Osteoblast (primary cell): ENCODE measurements around the gene PLXNB2. TPM values are rescaled to one million over a fixed set of nuclear protein-coding genes. Genes with fewer than 3 reads are reported as not detected.

Source experiments
- DNase-seq: peaks from one replicate; pipeline ENCODE4 v3.0.0; 2011; ENCODE audit warnings: low spot score, mixed read lengths; ENCODE audit not compliant: insufficient read length; ENCODE audit errors: missing footprints
- H2AFZ ChIP-seq: 2 replicates; pipeline ENCODE4 v1.6.0; 2011; ENCODE audit warnings: mild to moderate bottlenecking, low read length
- H3K27ac ChIP-seq: 2 replicates; pipeline ENCODE4 v1.5.1; 2011; ENCODE audit warnings: mild to moderate bottlenecking, low read depth, low read length, moderate library complexity
- H3K27me3 ChIP-seq: 2 replicates; pipeline ENCODE4 v1.6.0; 2012; ENCODE audit warnings: mild to moderate bottlenecking, control low read depth, inconsistent platforms, low read length, moderate library complexity; ENCODE audit not compliant: insufficient read depth
- H3K36me3 ChIP-seq: 2 replicates; pipeline ENCODE4 v1.5.1; 2011; ENCODE audit warnings: mild to moderate bottlenecking, low read length, control low read depth, moderate library complexity; ENCODE audit not compliant: insufficient read depth
- H3K4me1 ChIP-seq: 2 replicates; pipeline ENCODE4 v1.5.1; 2011; ENCODE audit warnings: mild to moderate bottlenecking, low read length, control low read depth, moderate library complexity; ENCODE audit not compliant: insufficient read depth
- H3K4me2 ChIP-seq: 2 replicates; pipeline ENCODE4 v1.6.0; 2011; ENCODE audit warnings: mild to moderate bottlenecking, low read length; ENCODE audit not compliant: insufficient read depth
- H3K4me3 ChIP-seq: fragments of 200-600 bp; sonication (generic); 3 replicates; pipeline ENCODE4 v1.5.1; 2012; ENCODE audit warnings: mild to moderate bottlenecking, low read length, inconsistent platforms; ENCODE audit not compliant: insufficient read depth
- H3K79me2 ChIP-seq: 2 replicates; pipeline ENCODE4 v1.6.0; 2012; ENCODE audit warnings: mild to moderate bottlenecking, low read length, control low read depth, inconsistent platforms; ENCODE audit not compliant: insufficient read depth
- H3K9me3 ChIP-seq: 2 replicates; pipeline ENCODE4 v1.5.1; 2011; ENCODE audit warnings: low read depth, low read length, control low read depth
- H4K20me1 ChIP-seq: 2 replicates; pipeline ENCODE4 v1.6.0; 2012; ENCODE audit warnings: mild to moderate bottlenecking, low read length, control low read depth; ENCODE audit not compliant: insufficient read depth
- total RNA-seq: library from RNA; depleted of rRNA; stranded (reverse); fragments of >200 nt; gene quantifications from 2 replicates; pipeline ENCODE4 v1.2.3, GENCODE V29; 2012
- TF ChIP-seq, protein P1 (sequence below): IDR thresholded peaks from 2 replicates; pipeline ENCODE4 v1.5.1; 2011; ENCODE audit warnings: mild to moderate bottlenecking, low read depth, low read length, moderate library complexity; ENCODE audit errors: extremely low read depth

The PLXNB2 gene
- total RNA-seq, 1 donor: 209 TPM

- Histone ChIP-seq H3K79me2 (peaks cover 40% of the 10 kb centered on the region), H2AFZ (no peak overlapping the region), H3K4me1 (no peaks in the 10 kb centered on the region), H3K4me2 (no peak overlapping the region), H4K20me1 (peaks cover 29% of the 10 kb centered on the region), H3K27me3 (no peaks in the 10 kb centered on the region), H3K27ac (no peak overlapping the region), H3K4me3 (no peak overlapping the region), H3K36me3 (peaks cover 15% of the 10 kb centered on the region), H3K9me3 (no peaks in the 10 kb centered on the region)
- TF ChIP-seq, protein P1, sequence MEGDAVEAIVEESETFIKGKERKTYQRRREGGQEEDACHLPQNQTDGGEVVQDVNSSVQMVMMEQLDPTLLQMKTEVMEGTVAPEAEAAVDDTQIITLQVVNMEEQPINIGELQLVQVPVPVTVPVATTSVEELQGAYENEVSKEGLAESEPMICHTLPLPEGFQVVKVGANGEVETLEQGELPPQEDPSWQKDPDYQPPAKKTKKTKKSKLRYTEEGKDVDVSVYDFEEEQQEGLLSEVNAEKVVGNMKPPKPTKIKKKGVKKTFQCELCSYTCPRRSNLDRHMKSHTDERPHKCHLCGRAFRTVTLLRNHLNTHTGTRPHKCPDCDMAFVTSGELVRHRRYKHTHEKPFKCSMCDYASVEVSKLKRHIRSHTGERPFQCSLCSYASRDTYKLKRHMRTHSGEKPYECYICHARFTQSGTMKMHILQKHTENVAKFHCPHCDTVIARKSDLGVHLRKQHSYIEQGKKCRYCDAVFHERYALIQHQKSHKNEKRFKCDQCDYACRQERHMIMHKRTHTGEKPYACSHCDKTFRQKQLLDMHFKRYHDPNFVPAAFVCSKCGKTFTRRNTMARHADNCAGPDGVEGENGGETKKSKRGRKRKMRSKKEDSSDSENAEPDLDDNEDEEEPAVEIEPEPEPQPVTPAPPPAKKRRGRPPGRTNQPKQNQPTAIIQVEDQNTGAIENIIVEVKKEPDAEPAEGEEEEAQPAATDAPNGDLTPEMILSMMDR: no peak
- peak; percentile 79 for DNase-seq
These were observed 74.8 kb downstream of the PLXNB2 start for GRCh38 chr22:50232481-50233151.

DNA sequence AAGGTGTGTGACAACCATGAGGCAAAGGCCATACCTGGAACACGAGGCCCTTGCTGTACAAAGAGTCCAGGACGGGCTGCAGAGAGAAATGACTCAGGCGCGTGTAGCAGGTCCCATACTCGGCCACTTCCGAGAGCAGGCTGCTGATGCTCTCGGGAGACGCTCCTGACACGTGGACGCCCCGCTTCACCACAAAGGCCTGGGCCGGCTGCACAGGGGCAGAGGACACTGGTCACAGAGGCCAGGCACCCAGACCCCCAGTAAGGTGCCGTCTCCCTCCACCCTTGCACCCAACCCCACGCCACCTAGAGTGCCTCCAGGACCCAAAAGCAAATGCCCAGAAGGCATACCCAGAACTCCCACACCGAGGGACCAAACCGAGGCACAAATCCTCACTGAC is 78.1 kb downstream of the PLXNB2 start:
- Histone ChIP-seq H3K79me2 (peaks cover 14% of the 10 kb centered on the region), H2AFZ (no peak overlapping the region), H3K4me1 (no peaks in the 10 kb centered on the region), H3K4me2 (no peak overlapping the region), H3K27ac (no peak overlapping the region), H3K27me3 (no peaks in the 10 kb centered on the region), H3K36me3 (peaks cover 22% of the 10 kb centered on the region), H3K4me3 (no peak overlapping the region), H3K9me3 (no peaks in the 10 kb centered on the region), H4K20me1 (peaks cover 9% of the 10 kb centered on the region)
- TF ChIP-seq, protein P1: no peak
- DNase-seq: no peak

GRCh38 chr22:50228366-50228765 is 79.1 kb downstream of the PLXNB2 start:
- Histone ChIP-seq H3K4me3 (no peak overlapping the region), H4K20me1 (no peaks in the 10 kb centered on the region), H3K27ac (no peak overlapping the region), H3K36me3 (peaks cover 29% of the 10 kb centered on the region), H3K4me1 (no peaks in the 10 kb centered on the region), H3K27me3 (no peaks in the 10 kb centered on the region), H2AFZ (no peak overlapping the region), H3K4me2 (no peak overlapping the region), H3K79me2 (peaks cover 6% of the 10 kb centered on the region), H3K9me3 (no peaks in the 10 kb centered on the region)
- TF ChIP-seq, protein P1: no peak
- DNase-seq: no peak

DNA sequence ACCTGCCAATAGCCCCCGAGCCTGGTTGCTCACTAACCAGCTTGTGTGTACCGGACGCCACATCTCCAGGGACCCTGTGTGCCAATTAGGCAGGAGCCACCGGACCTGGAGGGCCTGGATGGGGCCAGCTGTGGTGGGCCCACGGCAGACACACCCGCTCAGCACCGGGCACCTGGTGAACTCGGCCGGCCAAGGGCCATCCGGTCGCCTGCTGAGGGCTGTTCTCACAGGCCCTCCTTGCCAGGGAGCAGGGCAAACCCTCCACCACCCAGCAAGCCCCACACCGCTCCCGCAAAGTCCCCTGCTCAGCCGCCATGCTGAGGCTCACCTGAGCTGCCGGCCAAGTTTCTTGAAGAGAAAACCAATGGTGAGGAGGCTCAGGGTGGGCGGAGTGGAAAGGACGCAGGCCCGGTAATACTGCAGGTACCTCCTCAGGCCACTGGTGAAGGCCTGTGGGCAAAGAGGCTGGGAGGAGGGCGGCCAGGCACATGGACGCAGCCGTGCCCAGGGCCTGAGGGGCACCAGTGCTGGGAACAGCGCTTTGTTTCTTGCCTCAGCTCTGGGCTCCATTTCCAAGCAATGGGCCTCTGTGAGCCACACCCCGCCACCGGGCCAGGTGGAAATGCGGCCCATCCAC is 79.7 kb downstream of the PLXNB2 start:
- no peak overlapping the region for H3K4me3 ChIP-seq

More for the DNA sequence above, 79.7 kb downstream of the PLXNB2 start:
- no peaks in the 10 kb centered on the region for H3K4me1 ChIP-seq
- no peak overlapping the region for H3K27ac ChIP-seq
- no peaks in the 10 kb centered on the region for H3K27me3 ChIP-seq
- DNase-seq: peak; percentile 42
- H2AFZ ChIP-seq: no peak overlapping the region
- H3K36me3 ChIP-seq: peaks cover 23% of the 10 kb centered on the region
- no peak overlapping the region for H3K4me2 ChIP-seq
- no peaks in the 10 kb centered on the region for H4K20me1 ChIP-seq
- peaks cover 6% of the 10 kb centered on the region for H3K79me2 ChIP-seq
- H3K9me3 ChIP-seq: no peaks in the 10 kb centered on the region
- TF ChIP-seq, protein P1: no peak
